Activated T-cell treated with anti-CD3 and anti-CD28 coated beads, Interleukin-2, amount 50 U/mL, for 1 hour (primary cell): ENCODE results near the gene NKD1.

ENCODE experiments used
- DNase-seq: peaks from one replicate; pipeline ENCODE4 v3.0.0-alpha.2; 2020

The NKD1 gene

DNA sequence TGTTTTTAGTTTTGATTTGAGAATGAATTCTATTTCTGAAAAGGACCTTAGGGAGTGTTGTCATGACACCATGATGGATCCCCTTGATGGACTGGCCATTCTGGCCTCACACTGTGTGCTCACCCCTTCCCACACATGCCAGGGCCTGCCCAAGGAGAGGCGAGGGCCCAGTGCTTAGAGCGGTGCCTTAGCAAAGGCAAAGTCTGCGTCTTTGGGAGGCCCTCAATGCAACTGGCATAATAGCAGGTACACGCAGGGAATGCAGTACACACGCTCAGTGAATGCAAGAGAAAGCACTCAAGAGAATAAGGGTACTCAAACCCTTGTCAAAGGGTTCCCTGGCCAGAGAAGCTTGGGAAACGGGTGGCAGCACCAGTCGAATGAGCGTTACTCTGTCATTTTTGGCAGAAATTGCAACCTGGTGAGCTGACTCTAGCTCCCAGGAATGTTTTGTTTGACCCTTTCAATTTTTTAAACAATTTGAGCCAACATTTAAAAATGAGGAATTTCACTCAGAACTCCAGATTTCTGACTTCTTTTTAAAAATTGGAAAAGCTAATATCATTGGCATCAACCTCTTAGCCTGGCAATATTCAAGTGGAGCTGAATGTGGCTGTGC, 32.1 kb downstream of the NKD1 start:
- no peak for DNase-seq

DNA sequence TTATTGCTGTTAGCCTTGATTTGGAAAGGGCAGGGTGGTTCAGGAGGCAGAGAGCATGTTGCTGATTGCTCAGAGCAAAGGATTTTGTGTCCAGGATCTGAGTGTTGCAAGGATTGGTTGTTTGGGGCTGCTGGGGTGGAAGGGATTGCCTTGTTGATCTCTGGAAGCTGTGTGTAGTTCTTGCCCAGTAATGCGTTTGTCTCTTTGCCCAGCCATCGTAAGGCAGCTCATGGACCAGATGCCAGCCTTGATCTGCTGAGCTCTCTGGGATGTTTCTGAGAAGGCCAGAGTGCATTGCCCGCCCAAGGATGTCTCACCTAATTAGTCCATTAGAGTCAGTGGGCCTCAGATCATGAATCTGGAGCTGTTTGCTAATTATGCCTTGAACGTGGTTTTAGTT, 33.6 kb downstream of the NKD1 start:
- DNase-seq, result no peak

DNA sequence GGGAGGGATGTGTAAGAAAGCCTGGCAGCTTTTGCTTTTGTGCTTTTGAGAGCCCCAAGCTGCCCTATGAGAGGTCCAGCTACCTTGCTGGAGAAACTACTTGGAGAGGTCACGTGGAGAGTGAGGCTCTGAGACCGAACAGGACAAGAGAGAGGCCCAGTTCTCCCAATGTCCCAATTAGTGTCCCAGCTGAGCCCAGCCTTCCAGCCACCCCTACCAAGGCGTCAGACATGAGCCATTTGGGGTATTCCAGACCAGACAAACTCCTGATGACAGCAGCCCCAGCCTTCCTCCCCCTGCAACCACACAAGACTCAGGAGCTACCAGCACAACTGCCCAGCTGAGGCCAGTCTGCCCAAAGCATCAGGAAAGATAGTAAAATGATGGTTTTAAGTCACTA, 35.0 kb downstream of the NKD1 start:
- DNase-seq, result no peak

DNA sequence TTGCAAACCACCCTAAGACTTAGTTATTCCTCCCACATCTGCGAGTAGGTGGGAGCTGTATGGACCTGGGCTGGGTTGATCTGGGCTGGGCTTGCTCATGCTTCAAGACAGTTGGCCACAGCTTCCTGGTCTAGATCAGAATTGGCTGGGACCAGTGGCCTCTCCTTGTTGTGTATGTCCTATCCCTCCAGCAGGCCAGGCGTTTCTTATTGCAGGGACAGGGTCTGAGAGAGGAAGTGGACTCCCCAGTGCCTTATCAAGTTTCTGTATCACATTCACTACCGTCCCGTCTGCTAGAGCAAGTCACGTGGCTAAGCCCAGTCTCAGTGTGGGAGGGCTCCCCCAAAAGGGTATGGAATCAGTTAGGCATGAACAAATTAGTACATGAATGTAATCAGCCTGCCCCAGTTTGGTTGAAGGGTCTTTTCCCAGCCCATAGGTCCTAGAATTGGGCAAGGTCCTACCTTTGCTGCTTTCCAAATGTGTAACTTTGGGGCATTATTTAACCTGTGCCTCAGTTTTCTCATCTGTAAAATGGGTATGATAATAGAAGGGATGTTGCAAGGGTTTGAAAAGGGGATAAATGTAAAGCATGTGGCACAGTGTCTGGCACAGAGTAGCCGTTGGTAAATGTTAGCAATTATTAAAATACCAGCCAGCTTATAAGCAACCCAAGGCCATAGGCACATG, 36.0 kb downstream of the NKD1 start:
- DNase-seq, result no peak

DNA sequence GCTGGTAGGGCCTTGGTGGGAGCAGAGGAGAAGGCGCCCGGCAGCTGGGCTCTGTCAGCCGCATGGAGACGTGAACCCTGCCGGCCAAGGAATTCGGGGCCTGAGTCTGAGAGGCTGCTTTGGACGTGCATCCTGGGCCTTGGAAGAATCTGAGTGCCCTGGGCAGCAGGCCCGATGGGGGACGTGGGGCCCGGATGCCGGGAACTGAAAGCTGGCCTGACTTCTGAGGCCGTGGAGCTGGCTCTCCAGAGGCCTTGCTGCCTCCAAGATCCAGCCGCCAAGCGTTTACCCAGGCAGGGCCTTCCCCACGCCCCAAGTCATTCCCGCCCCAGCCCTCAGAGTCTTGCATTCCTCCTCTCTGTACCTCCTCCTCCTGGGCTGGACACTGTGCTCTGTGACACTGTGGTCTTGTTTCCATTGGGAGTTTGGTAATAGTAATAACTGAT, 37.2 kb downstream of the NKD1 start:
- DNase-seq, result no peak

DNA sequence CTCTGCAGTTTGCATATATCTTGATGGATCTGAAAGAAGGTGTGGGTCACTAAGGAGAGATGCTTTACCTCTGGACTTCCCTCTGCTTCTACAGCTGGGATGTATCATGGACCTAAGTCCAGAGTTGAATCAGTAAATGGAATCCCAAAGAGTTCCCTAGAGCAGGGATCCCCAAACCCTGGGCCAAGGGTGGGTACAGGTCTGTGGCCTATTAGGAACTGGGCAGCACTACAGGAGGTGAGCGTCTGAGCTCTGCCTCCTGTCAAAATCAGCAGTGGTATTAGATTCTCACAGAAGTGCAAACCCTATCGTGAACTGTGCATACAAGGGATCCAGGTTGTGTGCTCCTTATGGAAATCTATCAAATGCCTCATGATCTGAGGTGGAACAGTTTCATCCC, 39.3 kb downstream of the NKD1 start:
- no peak for DNase-seq

DNA sequence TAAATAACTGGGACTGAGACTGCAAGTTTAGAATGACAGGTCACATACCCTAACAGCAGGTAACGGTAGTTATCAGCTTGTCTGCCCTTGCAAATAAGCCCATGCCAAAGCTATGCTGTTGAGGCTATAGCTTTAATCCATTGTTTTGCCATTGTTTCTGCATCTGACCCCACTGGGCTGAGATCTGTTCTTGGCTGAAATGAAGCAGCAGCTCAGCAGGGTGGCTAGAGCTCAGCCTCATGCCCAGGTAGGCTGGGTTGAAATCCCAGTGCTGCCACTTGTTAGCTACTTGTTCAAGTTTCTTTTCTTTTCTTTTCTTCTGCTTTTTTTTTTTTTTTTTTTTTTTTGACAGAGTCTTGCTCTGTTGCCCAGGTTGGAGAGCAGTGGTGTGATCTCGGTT, 40.1 kb downstream of the NKD1 start:
- DNase-seq, result no peak

DNA sequence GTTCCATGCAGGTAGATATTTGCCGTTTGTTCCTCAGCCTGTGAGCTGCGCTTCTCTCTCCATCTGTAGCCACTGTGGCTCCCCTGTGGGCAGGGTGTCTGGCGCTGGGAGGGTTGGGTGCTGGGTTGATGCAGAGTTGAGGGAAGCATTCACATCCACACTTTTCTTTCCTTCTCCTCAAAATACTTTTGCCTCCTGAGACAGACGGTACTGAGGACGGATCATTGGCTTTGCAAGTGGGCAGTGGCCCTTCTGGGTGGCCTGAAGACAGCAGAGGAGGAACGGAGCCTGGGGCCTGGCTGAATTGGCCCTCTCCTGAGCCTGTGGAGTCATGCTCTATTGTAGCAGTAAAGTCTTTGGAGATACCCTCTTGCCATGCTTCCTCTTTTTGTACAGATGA, 43.0 kb downstream of the NKD1 start:
- no peak for DNase-seq

DNA sequence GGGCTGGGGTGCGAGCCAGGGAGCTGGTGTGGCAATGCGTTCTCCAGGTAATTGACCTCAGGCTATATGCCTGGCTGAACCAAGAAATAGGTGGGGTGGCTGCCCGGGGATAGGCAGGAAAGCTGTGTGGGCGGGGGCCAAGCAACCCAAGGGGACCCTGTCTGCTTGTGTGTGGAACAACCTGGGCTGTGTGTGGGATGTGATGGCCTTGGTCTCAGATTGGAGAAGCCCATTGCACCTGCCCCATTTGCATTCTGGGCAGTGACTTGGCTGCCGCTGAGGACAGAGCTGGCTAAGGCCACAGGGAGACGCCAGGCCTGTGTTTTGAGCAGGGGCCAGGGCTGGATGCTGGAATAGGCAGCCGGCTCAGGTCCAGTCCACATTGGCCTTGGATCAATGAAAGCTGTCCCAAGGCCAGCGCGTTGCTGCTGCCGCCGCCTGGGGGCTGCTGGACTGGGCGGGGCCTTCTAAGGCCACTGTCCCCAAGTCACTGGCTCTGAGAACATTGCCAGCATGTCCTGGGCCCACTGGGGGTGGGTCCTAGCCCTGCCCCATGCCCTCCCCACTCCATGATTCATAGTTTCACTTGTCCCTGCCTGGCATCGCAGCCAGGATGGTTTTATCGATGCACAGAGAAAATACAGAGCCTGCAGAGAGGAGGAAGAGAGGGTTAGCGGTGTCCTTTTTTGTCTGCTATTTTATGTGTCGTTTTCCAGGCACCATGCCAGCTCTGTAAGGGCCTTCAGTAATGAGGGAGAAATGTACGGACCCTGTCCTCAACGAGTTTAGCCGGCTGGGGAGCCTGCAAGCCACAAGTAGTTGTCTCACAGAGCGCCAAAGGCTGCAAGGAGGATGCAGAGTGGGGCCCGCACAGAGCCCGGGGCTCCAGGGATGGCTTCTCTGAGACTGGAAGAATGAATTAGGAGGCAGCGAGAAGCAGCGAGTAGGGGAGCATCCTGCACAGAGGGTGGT, 43.9 kb downstream of the NKD1 start:
- no peak for DNase-seq

DNA sequence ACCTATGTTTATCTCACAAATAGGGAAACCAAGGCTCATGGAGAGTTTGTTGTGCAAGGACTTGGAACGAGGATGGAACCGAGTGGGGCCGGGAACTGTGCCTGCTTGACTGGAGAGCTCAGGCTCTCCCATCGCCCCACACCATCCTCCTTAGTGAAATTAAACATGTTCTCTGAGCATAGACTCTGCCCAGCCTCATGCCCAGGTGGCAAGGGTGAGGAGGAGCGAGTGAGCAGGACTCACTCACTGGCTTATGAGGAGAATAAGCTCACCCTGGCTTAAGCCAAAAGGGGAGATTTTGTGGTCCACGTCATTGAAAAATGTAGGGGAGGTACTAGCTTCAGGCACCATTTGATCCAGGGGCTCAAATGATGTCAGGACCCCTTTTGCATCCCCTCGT, 44.8 kb downstream of the NKD1 start:
- no peak for DNase-seq

DNA sequence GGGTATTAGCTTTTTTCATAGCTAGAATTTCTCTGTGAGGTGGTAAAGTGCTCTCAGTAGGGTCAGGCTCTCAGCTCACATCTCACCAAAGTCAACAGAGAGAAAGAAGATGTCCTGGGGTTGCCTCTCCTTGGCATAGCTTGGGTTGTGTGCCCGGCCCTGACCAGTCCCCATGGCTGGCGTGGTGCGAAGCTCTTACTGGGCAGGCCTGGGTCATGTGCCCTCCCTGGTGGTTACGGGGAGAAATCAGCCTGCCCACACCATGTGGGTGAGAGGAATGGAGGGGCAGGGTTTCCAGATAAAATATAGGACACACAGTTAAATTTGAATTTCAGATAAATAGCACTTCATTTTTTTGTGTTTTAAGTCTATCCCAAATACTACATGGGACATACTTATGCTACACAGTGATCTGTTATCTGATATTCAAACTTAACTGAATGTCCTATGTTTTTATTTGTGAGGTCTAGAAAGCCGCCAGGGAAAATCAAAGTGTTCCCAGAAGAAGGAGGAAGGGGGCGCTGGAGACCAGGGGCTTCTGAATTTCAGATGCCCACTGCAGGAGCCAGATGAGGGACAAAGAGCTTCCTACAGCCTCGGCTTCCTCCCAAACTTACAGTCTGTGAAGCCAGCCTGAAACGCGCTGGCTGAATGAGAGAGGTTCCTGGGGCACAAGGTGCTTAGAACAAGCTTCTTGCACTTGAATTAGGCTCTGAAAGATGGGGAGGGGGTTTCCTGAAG, 45.4 kb downstream of the NKD1 start:
- no peak for DNase-seq

DNA sequence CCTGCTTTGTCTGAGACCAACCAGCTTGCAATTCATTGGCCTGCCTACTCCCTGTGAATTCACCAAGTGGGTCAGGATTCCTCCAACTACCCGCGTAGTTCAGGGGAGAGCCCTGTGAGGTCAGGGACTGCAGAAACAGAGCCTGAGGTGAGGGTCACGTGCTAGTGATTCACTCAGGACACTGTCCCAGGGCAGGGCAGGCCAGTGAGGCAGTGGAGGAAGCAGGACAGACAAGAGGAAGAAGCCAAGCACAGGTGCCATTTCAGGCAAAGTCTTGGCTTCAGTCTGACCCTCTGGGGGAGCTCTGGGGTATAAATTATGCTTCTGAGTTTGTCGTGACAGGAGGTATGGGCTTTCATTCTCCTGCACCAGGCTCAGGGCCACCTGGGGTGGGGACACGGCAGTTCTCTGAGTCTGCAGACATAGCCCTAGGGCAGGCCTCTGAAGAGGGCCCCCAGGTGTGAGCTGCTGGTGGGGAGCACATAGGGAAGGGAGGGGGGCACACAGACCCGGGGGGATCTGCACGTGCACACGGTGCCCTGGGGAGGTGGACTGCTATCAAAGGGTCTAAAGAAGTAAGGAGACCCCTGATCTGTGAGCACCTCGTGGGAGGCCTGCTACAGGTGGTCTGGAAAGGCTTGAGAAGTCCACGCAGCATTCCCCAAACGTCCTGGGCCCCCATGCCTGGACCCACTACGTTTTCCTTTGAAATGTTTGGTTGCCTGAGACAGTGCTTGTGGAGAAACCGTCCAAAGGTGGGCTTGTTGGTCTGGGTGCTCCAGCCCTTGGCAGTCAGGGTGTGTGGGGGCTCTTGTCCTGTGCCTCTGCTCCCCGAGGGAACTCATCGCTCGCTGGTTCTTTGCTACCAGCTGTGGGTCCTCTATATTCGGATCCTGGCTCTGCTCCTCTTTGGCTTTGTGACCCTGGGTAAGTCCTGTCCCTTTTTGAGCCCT, 46.4 kb downstream of the NKD1 start:
- DNase-seq, result no peak

DNA sequence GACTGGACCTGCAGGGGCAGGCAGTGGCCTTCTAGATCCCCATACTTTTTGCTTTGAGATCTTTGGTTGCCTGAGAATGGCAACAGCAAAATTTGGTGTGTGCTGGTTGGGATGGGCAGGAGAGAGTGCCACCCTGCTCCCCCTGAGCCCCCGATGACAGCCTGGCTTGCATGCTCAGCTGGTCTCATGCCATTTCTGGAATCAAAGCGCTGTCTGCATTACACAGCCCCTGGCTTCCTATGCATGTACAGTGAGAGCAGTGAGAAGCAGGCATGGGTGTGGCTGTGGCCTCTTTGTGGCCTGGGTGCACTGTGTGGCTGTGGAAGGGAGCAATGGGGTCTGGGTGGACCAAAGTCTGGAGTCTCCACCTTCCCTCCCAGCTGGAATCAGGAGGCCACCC, 47.7 kb downstream of the NKD1 start:
- DNase-seq, result no peak

DNA sequence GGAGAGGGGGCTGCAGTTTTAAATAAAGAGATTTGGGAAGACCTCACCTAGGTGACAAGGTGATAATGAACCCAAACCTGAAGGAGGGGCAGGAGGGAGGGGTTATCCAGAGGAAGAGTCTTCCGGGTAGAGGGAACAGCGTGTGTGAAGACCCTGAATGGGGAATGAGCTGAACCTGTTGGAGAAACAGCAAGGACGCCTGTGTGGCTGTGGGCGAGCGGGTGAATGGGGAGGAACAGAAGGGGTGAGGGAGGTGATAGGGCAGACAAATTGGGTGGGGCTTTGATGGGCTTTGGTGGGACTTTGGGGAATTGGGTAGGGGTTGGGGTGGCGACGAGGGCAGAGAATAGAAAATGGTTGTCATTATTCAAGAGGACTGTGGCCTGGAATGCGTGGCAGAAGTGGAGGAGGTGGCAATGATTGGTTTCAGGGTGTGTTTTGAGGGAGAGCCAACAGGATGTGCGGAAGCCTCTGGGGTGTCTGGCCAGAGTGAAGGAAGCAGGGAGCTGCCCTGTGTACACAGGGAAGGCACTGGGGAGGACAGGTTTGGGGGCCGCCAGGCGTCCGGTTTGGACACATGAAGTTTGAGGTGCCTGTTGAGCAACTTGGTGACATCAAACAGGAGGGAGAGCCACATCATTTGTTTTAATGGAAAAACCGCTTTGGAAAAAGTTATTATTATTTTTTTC, 48.7 kb downstream of the NKD1 start:
- DNase-seq, result no peak

DNA sequence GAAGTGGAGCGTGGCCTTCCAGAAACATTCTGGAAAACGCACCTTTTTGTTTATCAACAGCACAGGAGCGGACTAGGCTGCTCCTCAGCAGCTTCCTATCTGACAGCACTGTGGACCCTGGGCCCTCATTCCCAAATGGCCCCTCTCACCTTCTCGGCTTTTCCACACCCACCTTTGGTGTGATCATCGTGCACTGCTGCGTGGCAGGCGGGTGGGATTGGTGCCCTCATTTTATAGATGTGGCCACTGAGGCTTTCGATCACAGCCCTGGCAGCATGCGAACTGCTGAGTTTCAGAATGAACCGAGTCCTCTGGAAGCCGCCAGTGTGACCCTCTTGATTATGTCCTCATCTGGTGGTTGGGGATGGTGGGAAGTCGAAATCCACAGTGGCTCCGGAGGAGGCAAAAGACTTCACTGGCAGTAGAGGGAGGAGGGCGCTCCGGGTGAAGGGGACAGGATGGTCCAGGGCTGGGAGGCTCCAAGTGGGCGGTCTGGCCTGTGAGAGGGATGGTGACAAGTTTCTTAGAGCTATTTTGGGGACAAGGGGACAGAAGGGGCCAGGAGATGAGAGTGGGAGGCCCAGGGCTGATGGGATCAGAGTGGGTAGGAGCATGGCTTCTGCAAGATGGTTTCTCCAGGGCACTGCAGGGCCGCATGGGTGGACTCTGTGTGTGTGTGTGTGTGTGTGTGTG, 49.5 kb downstream of the NKD1 start:
- DNase-seq, result no peak

DNA sequence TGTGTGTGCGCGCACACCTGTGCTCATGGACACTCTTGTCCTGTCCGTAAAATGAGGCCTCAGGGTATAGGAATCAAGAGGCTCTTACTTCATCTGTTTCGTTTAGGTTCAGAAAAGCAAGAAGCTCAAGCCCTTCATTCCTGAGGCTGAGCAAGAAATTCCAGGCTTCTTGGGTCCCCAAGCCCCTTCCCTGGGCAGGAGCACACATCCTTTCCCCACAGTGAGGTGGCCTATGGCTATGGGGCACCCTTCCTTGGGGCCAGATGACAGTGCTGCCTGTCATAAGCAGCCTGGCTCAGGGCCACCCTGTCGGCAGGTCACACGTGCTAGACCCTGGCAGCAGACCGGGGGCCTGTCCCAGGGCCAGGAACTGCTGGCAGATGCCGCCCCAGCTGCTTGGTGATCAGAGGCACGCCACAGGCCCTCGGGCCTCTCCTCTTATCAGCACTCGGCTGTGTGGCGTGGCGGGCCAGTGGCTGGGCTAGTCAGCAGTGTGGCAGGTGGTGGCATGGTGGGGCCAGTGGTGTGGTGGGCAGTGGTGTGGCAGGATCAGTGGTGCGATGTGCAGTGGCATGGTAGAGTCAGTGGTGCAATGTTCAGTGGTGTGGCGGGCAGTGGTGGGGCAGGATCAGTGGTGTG, 50.2 kb downstream of the NKD1 start:
- DNase-seq, result no peak

DNA sequence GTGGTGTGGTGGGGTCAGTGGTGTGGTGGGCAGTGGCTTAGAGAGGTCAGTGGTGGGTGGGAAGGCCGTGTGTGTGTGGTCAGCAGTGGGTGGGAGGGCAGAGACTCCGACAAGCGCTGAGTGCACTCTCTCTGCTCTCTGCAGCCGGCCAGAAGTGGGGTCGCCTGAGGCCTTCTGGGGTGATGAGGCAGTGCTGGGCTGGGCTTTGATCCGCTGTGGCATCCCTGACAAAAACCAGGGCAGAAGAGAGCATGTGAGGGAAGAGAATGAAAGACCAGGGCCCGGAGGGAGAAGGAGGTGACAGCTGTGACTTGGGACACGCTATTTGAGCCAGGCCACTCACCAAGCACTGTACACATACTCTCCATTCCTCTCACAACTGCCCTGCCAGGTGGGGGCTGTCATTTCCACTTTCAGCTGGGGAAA, 50.8 kb downstream of the NKD1 start:
- DNase-seq, result no peak

DNA sequence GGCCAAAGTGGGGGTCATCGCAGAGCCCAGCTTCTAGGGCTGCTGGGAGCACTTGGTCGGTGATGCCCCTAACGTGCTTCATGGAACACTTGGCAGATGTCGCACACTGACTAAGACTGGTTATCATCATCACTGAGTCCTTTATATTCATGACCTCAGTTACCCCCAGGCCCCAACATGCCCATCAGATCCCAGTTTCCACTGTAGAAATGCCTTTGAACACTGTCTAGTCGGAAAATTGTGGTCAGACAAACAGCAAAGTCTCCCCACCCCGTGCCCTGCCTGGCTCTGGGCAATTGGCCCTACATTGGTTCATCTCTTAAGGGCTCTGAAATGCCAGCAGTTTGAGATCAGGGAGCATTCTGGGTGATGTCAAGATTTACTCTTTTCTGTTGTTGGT, 51.3 kb downstream of the NKD1 start:
- DNase-seq, result no peak

DNA sequence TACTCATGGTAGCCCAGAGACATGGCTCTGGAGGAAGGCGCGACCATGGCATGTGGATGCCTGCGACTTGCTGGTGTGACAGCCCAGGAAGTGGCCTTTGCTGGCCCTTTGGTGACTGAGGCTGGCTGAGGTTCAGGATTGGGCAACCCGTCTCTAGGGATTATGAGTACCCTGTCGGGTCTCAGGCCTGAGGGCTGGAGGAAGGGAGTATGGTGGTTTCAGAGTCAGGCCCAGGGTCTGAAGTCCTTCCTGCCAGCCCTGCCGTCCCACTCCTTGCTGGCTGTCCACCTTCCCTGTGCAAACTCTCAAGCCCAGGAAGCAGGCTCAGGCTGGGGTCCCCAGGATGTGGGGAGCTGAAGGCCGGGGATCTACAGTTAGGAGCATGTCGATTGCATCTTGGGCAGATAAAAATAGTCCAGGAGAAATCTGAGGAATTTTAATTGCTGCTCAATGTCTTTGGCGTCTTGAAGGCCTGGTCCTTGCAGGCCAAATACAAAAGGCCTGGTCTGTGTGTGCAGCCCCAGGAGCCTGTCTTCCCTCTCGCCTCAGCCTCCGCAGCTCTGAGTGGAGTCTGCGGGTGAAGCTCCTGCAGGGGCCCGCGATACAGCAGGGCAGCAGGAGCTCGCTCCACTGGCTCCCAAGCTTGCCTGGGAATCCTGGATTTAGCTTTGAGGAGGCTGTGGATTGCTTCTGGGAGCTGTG, 52.5 kb downstream of the NKD1 start:
- DNase-seq, result no peak
